HepG2 (cell line): ENCODE data around the gene CCDC57. TPM values are rescaled to one million over a fixed set of nuclear protein-coding genes. Genes with fewer than 3 reads are reported as not detected.

Experiments used
- AHR ChIP-seq: IDR thresholded peaks from 2 replicates; pipeline ENCODE4 v1.6.1; 2018; ENCODE audit warnings: missing genetic modification reagents, missing compliant biosample characterization
- CCAR2 ChIP-seq: fragments of 200-400 bp; formaldehyde crosslinking; optimal IDR thresholded peaks from 2 replicates; pipeline ENCODE3; 2018; ENCODE audit warnings: low read depth, mild to moderate bottlenecking, low read length, moderate library complexity
- DRAP1 ChIP-seq: IDR thresholded peaks from 2 replicates; pipeline ENCODE4 v1.6.1; 2016; ENCODE audit warnings: missing genetic modification reagents, missing compliant biosample characterization
- EP300 ChIP-seq, 3 experiments: sonication (generic) in 1 of 3; formaldehyde crosslinking in 1 of 3; IDR thresholded peaks; 2 replicates each; pipeline versions ENCODE4 v1.5.1 to v1.6.1; 2011 to 2020; ENCODE audit warnings: low read depth in 2 of 3, low read length in 2 of 3, borderline replicate concordance in 1 of 3, improper control_type of control experiment in 1 of 3, mild to moderate bottlenecking in 1 of 3, missing genetic modification reagents in 1 of 3, moderate library complexity in 1 of 3
- HOXA7 ChIP-seq: sonication (generic); formaldehyde crosslinking; IDR thresholded peaks from 2 replicates; pipeline ENCODE4 v1.8.1; 2022; ENCODE audit warnings: mild to moderate bottlenecking, missing genetic modification reagents, moderate library complexity
- JUND ChIP-seq: sonication (generic); formaldehyde crosslinking; IDR thresholded peaks from 2 replicates; pipeline ENCODE4 v1.8.0; 2022; ENCODE audit warnings: mild to moderate bottlenecking, missing genetic modification reagents
- KAT7 ChIP-seq: IDR thresholded peaks from 2 replicates; pipeline ENCODE4 v1.6.1; 2018; ENCODE audit warnings: borderline replicate concordance, missing compliant biosample characterization
- MIXL1 ChIP-seq: IDR thresholded peaks from 2 replicates; pipeline ENCODE4 v1.6.1; 2016
- MZF1 ChIP-seq: sonication (generic); formaldehyde crosslinking; IDR thresholded peaks from 2 replicates; pipeline ENCODE4 v1.8.1; 2023; ENCODE audit warnings: mild to moderate bottlenecking, missing genetic modification reagents, borderline replicate concordance
- NCOA1 ChIP-seq: sonication (generic); formaldehyde crosslinking; IDR thresholded peaks from 2 replicates; pipeline ENCODE4 v1.9.0; 2021; ENCODE audit warnings: missing genetic modification reagents
- SETDB1 ChIP-seq: sonication (generic); formaldehyde crosslinking; IDR thresholded peaks from 2 replicates; pipeline ENCODE4 v1.5.1; 2020; ENCODE audit warnings: missing genetic modification reagents, mild to moderate bottlenecking, borderline replicate concordance
- SRY ChIP-seq: sonication (generic); formaldehyde crosslinking; IDR thresholded peaks from 2 replicates; pipeline ENCODE4 v1.8.0; 2022; ENCODE audit warnings: mild to moderate bottlenecking, missing genetic modification reagents
- SUZ12 ChIP-seq: fragments of 150-350 bp; IDR thresholded peaks from 2 replicates; pipeline ENCODE4 v1.6.1; 2014; ENCODE audit warnings: low read depth, low read length
- ZBTB8A ChIP-seq: sonication (generic); formaldehyde crosslinking; IDR thresholded peaks from 2 replicates; pipeline ENCODE4 v1.4.0; 2020; ENCODE audit warnings: mild to moderate bottlenecking, low read depth, missing genetic modification reagents, borderline replicate concordance
- ZC3H4 ChIP-seq: sonication (generic); formaldehyde crosslinking; IDR thresholded peaks from 2 replicates; pipeline ENCODE4 v1.4.0; 2020; ENCODE audit warnings: missing genetic modification reagents, borderline replicate concordance
- ZFP82 ChIP-seq: sonication (generic); formaldehyde crosslinking; IDR thresholded peaks from 2 replicates; pipeline ENCODE4 v1.5.1; 2020; ENCODE audit warnings: mild to moderate bottlenecking, missing genetic modification reagents, borderline replicate concordance
- ZNF12 ChIP-seq: sonication (generic); formaldehyde crosslinking; IDR thresholded peaks from 2 replicates; pipeline ENCODE4 v1.5.0; 2020; ENCODE audit warnings: missing genetic modification reagents
- ZNF296 ChIP-seq: sonication (generic); formaldehyde crosslinking; conservative IDR thresholded peaks from 2 replicates; pipeline ENCODE4 v1.5.0; 2020; ENCODE audit warnings: mild to moderate bottlenecking, missing genetic modification reagents
- ZNF441 ChIP-seq: sonication (generic); formaldehyde crosslinking; IDR thresholded peaks from 2 replicates; pipeline ENCODE4 v1.7.0; 2021; ENCODE audit warnings: missing genetic modification reagents, borderline replicate concordance
- ZNF468 ChIP-seq: sonication (generic); formaldehyde crosslinking; IDR thresholded peaks from 2 replicates; pipeline ENCODE4 v1.8.0; 2022; ENCODE audit warnings: mild to moderate bottlenecking, moderate library complexity, missing genetic modification reagents
- ZNF552 ChIP-seq: sonication (generic); formaldehyde crosslinking; IDR thresholded peaks from 2 replicates; pipeline ENCODE4 v1.9.0; 2022; ENCODE audit warnings: missing genetic modification reagents, mild to moderate bottlenecking, borderline replicate concordance
- ZNF589 ChIP-seq: sonication (generic); formaldehyde crosslinking; conservative IDR thresholded peaks from 2 replicates; pipeline ENCODE4 v1.8.0; 2022; ENCODE audit warnings: mild to moderate bottlenecking, moderate library complexity, missing genetic modification reagents
- ZNF619 ChIP-seq: sonication (generic); formaldehyde crosslinking; IDR thresholded peaks from 2 replicates; pipeline ENCODE4 v1.4.0; 2020; ENCODE audit warnings: mild to moderate bottlenecking, missing genetic modification reagents
- ZNF746 ChIP-seq: sonication (generic); formaldehyde crosslinking; IDR thresholded peaks from 2 replicates; pipeline ENCODE4 v1.8.0; 2022; ENCODE audit warnings: mild to moderate bottlenecking, missing genetic modification reagents
- ZNF883 ChIP-seq: sonication (generic); formaldehyde crosslinking; IDR thresholded peaks from 2 replicates; pipeline ENCODE4 v1.5.1; 2020; ENCODE audit warnings: mild to moderate bottlenecking, missing genetic modification reagents; ENCODE audit errors: not compliant biosample characterization
- polyA plus RNA-seq, 8 experiments: library from polyadenylated mRNA; depleted of rRNA in 3 of 8; stranded (reverse) in 7 of 8; unstranded in 1 of 8; fragments of >200 nt; fragmentation: Illumina TruSeq in 4 of 8; extraction: Trizol in 4 of 8; gene quantifications; 2 replicates each; pipeline versions ENCODE4 v1.2.1 to v1.2.3, GENCODE V29; 2011 to 2016; ENCODE audit warnings: low read depth in 4 of 8, missing spikeins in 1 of 8, mixed read lengths in 1 of 8; ENCODE audit not compliant: insufficient read depth in 1 of 8
- total RNA-seq, 5 experiments: library from RNA; depleted of rRNA; stranded (reverse); fragments of >200 nt; fragmentation: Illumina TruSeq; extraction: Trizol; gene quantifications; 2 replicates each; pipeline ENCODE4 v1.2.3, GENCODE V29; 2016; ENCODE audit warnings: low read depth in 1 of 5
- TF ChIP-seq, protein P1 (sequence below): sonication (generic); formaldehyde crosslinking; IDR thresholded peaks from 2 replicates; pipeline ENCODE4 v1.5.0; 2020; ENCODE audit warnings: missing genetic modification reagents

Gene CCDC57
- total and polyA plus RNA-seq, 2 of the 13 experiments (the other 11 are each of a cell fraction or from before 2014, with no cell fraction given) = 59.3 to 59.9 TPM

DNA sequence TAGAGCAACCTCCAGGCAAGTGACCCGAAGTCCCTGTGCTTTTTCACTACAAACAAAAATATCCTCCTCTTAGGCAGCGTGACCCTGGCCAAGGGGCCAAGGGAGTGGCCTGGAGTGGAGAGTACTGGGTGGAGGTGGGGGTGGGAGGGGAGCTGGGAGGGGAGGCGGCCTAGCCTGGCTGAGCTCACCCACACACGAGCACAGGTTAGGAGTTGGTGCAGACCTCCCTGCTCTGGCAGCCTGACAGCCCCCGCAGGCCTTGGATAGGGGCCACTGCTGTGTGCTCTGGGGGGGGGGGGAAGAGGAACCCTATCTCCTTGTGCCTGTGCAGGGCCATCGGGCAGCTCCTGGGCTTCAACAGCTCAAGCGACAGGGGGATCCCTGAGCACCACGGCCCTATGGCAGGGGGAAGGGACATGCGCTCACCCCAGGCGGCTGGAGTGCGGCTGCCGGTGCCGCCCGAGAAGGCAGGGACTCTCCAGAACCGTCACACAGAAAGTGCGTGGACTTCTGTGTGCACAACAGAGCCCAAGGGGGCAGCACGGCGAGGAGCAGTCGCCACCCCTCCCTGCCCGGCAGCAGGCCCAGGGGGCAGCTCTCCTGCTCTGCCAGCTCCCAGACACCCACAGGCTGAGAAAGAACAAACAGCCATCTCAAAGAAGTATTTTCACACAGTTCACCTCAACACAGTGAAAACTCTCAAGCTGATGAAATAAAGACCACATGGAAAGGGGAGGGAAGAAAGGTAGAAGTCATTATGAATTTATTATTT, 29.5 kb upstream of the CCDC57 start (continued):
- peak; percentile 20; the same call in 1 of the 2 replicates for TF ChIP-seq MIXL1
- TF ChIP-seq ZNF12 = no peak
- TF ChIP-seq SETDB1 (CRISPR knock-in tag) = no peak
- TF ChIP-seq SRY = peak; percentile 27; the same call in 1 of the 2 replicates
- TF ChIP-seq DRAP1 (CRISPR knock-in tag) = peak; percentile 33; the same call in 1 of the 2 replicates
- TF ChIP-seq ZNF883 (CRISPR knock-in tag) = peak; percentile 52
- peak; percentile 74; the same call in 1 of the 2 replicates for TF ChIP-seq MZF1
- peak; percentile 54; the same call in 1 of the 2 replicates for TF ChIP-seq JUND (CRISPR knock-in tag)
- TF ChIP-seq ZBTB8A (CRISPR knock-in tag) = no peak
- TF ChIP-seq ZNF468 (CRISPR knock-in tag) = 0 out of 2 replicates have a peak, but pooled peaks have one; percentile 1
- no peak; the same call in 1 of the 2 replicates for TF ChIP-seq ZNF746 (CRISPR knock-in tag)
- TF ChIP-seq ZC3H4 = no peak; the same call in 1 of the 2 replicates
- TF ChIP-seq, protein P1, sequence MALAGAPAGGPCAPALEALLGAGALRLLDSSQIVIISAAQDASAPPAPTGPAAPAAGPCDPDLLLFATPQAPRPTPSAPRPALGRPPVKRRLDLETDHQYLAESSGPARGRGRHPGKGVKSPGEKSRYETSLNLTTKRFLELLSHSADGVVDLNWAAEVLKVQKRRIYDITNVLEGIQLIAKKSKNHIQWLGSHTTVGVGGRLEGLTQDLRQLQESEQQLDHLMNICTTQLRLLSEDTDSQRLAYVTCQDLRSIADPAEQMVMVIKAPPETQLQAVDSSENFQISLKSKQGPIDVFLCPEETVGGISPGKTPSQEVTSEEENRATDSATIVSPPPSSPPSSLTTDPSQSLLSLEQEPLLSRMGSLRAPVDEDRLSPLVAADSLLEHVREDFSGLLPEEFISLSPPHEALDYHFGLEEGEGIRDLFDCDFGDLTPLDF (CRISPR knock-in tag) = no peak
- TF ChIP-seq ZNF441 = 0 out of 2 replicates have a peak, but pooled peaks have one; percentile 16
- TF ChIP-seq ZNF619 (CRISPR knock-in tag) = peak; percentile 40; the same call in 1 of the 2 replicates
- TF ChIP-seq ZNF296 = no peak
- no peak for TF ChIP-seq EP300 (IDR thresholded peaks at IDR 0.05; ENCODE audit: low read depth in 2 of 2, low read length in 2 of 2)
- no peak for TF ChIP-seq EP300 (CRISPR knock-in tag; IDR thresholded peaks at IDR 0.05; ENCODE audit: borderline replicate concordance)
- 0 out of 2 replicates have a peak, but pooled peaks have one; percentile 39 for TF ChIP-seq ZNF589 (CRISPR knock-in tag)
- peak; percentile 94 for TF ChIP-seq NCOA1 (CRISPR knock-in tag)
- no peak for TF ChIP-seq ZFP82
- TF ChIP-seq AHR (CRISPR knock-in tag) = no peak
- TF ChIP-seq CCAR2 = peak; percentile 12
- TF ChIP-seq KAT7 (CRISPR knock-in tag) = 0 out of 2 replicates have a peak, but pooled peaks have one; percentile 13
- no peak for TF ChIP-seq HOXA7
- TF ChIP-seq SUZ12 = no peak
- TF ChIP-seq ZNF552 (CRISPR knock-in tag) = no peak
